HG03139 (cell line): ENCODE data around the gene POLR3G.

ENCODE experiments used
- ATAC-seq: cut with Tn5 transposase; IDR thresholded peaks from one replicate; pipeline ENCODE4 v1.9.1; 2021; ENCODE audit not compliant: unreplicated experiment

POLR3G gene

GRCh38 chr5:90474235-90475107, at the start of gene POLR3G, which contains the start of gene MBLAC2:
TSS of gene POLR3G (plus strand) at chr5:90474864. CDS start at chr5:90485568, 10,704 bp downstream.
TSS of gene MBLAC2 (minus strand) at chr5:90474771. CDS start at chr5:90474292, 479 bp downstream.
- ATAC-seq: peak; percentile 85

- ATAC-seq: no peak
Measured at GRCh38 chr5:90434116-90434714, 40.4 kb upstream of the POLR3G start.

GRCh38 chr5:90437663-90438062, 37.0 kb upstream of the POLR3G start:
- no peak for ATAC-seq

- ATAC-seq: no peak
Measured at GRCh38 chr5:90438100-90438499, 36.6 kb upstream of the POLR3G start.

- no peak for ATAC-seq
Measured at GRCh38 chr5:90440644-90441043, 34.0 kb upstream of the POLR3G start.

GRCh38 chr5:90446961-90447360, 27.7 kb upstream of the POLR3G start:
- ATAC-seq: no peak

- ATAC-seq: no peak
Measured at GRCh38 chr5:90461288-90461687, 13.4 kb upstream of the POLR3G start.

- ATAC-seq: no peak
Measured at GRCh38 chr5:90472783-90473395, 1.8 kb upstream of the POLR3G start.

GRCh38 chr5:90473396-90474234, 1.0 kb upstream of the POLR3G start:
- no peak for ATAC-seq

GRCh38 chr5:90475436-90475980, 844 bp downstream of the POLR3G start:
- ATAC-seq: no peak

- no peak for ATAC-seq
Measured at GRCh38 chr5:90476391-90476790, 1.7 kb downstream of the POLR3G start.

- no peak for ATAC-seq
Measured at GRCh38 chr5:90477073-90477472, 2.4 kb downstream of the POLR3G start.

GRCh38 chr5:90477621-90478215, 3.1 kb downstream of the POLR3G start:
- no peak for ATAC-seq

GRCh38 chr5:90479611-90480385, 5.1 kb downstream of the POLR3G start:
- ATAC-seq: no peak

GRCh38 chr5:90480699-90481098, 6.0 kb downstream of the POLR3G start:
- ATAC-seq: no peak

GRCh38 chr5:90483206-90483605, 8.5 kb downstream of the POLR3G start:
- ATAC-seq: no peak

- ATAC-seq: no peak
Measured at GRCh38 chr5:90484540-90484939, 9.9 kb downstream of the POLR3G start.

GRCh38 chr5:90488791-90489190, 14.1 kb downstream of the POLR3G start:
- no peak for ATAC-seq

- ATAC-seq: no peak
Measured at GRCh38 chr5:90494043-90494442, 19.4 kb downstream of the POLR3G start.

GRCh38 chr5:90495146-90495545, 20.5 kb downstream of the POLR3G start:
- ATAC-seq: no peak
